Activated naive CD4-positive, alpha-beta T cell treated with anti-CD3 and anti-CD28 coated beads, Interleukin-2, amount 50 U/mL, for 16 hours (primary cell): ENCODE data around the gene ABI1.
"Not testable (repeated sequence)": the region's sequence is repeated elsewhere in the genome, so short reads cannot be mapped to it uniquely, and the experiment has no call there.

Experiments
- DNase-seq: peaks from one replicate; pipeline ENCODE4 v3.0.0-alpha.2; 2020

Gene ABI1

DNA sequence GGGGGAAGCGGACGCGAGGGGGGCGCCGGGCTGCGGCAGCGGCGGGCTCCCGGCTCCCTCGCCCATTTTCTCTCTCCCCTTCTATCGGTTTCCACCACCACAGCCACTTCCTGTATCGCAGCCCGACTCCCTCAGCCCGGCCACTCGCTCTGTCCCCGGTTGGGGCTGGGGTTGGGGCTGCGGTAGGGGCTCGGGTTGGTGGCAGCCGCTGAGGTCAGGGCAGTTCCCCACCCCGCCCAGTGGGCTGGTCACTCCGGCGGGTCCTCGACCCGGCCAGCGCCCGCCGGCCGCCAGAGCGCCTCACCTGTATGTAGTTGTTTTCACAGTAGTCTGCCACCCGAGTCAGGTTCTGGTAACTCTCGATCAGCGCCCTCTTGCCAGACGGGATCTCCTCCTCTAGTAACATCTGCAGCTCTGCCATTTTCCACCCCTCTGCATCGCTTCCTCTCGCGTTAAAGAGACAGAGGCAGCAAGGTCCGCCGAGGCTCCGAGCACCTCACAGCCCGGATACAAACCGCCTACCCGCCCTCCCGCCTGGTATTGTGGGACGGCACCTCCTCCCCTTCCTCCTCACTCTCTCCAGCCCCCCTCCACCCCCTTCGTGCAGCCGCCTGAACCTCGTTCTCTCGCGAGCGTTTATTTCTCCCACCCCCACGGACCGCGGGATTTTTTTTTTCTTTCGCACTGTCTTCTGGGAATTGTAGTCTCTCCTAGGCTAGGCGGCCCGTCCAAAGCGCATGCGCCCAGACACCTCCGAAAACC is at the start of gene ABI1:
Gene ABI1 (minus strand): TSS at position 516 of the 762 bp plus-strand sequence. CDS start 95 bp downstream, at position 421.
- DNase-seq, result peak; percentile 97

DNA sequence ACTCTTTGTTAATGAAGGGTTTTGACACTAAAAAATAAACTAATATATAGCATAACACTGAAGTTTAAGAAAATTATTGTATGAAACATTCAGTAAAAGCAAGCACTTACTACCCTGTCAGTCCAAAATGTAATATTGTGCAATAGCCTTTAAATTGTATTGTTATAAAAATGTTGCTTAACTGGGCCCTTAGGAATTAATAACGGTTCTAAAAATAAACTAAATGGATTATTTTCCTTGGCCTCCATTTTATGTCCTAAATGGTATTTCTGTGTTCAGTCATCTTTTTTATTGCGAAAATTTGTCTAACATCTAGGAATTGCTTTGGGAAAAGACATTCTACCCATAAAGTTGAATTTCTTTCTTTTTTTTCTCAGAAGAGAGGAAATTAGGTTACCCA is 49.0 kb upstream of the ABI1 start:
- DNase-seq, result no peak

DNA sequence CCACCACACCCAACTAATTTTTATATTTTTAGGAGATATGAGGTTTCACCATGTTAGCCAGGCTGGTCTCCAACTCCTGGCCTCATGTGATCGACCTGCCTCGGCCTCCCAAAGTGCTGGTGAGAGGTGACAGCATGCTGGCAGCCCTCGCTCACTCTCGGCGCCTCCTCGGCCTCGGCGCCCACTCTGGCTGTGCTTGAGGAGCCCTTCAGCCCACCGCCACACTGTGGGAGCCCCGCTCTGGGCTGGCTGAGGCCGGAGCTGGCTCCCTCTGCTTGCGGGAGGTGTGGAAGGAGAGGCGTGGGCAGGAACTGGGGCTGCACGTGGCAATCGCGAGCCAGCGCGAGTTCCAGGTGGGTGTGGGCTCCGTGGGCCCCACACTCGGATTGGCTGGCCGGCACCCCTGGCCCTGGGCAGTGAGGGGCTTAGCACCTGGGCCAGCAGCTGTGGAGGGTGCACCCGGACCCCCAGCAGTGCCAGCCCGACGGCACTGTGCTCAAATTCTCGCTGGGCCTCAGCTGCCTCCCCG is 44.6 kb upstream of the ABI1 start:
- DNase-seq, result not testable (repeated sequence)

DNA sequence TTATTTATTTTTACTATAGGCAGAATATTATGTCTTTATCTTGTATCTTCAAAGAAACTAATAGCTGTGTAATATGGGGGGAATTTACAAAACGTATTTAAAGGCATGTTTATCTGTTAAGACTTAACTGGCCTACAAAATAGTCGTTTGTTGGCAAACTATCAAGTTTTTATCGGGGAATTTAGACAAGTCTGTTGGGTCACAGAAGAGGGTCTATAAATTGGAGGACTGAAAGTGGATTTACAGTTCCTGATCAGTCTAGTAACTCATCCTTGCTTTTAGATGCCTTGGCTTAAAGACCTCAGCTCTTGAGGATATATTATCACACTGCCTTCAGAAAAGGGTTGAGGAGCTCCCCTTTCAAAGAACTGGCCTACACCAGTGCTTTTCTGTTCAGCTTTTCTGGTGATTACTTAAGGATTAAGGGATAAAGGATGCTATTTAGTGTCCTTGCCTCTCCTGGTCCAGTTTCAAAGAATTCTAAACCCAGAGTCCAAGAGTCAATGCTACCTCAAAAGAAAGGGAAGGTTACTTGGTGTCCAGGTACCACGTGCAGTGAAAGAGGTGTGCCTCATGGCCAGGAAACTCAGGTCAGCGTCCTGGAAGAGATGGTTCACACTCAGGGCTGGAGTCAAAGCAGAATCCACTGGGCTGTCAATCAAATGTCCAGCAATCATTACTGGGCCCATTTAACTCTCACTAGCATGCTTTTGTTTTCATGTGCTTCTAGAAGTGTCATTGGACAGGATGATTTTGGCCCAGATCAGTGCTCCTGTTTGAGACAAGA is 42.9 kb upstream of the ABI1 start:
- DNase-seq, result no peak

DNA sequence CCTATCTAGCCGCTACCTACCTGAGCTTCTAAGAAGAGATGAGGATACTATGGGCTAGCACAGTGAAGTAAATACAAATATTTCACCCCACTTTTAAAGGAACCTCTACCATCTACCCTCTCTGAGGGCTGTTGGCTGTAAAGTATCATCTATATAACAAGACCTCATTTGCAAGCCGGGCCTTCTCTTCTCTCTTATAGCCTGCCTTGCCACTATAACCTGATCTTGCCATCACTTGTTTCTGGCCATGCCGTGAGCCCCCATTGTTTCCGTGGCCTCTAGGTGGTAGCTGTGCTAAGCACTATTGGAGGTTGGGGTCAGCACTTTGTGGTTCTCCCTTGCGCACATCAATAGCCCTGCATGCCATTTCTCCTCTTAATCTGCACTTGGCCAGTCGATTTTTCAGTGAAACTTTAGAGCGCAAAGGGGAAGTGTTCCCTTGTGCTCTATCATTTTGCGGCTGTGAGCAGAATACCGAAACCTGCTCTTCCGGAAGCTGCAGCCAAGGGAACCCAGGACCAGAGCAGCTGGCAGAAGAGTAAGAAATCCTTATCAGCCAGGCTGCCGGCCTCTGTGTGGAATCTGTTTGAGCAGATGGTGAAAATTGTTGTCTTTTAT is 31.7 kb upstream of the ABI1 start:
- DNase-seq, result not testable (repeated sequence)

DNA sequence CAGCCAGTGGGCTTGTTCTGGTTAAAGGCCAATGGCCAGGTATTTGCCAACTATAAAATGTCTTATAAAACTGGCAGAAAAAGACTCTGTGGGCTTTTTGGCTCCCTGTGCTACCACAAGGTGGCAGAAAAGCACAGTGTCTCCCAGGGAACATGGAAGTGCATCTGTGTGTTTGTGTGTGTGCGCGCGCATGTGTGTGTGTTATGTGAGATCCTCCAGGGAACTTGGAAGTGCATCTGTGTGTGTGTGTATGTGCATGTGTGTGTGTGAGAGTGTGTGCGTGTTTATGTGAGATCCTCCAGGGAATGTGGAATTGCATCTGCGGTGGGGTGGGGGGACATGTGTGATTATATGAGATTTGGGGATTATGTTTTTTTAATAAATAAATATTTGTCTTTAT is 30.2 kb upstream of the ABI1 start:
- peak; percentile 30 for DNase-seq

DNA sequence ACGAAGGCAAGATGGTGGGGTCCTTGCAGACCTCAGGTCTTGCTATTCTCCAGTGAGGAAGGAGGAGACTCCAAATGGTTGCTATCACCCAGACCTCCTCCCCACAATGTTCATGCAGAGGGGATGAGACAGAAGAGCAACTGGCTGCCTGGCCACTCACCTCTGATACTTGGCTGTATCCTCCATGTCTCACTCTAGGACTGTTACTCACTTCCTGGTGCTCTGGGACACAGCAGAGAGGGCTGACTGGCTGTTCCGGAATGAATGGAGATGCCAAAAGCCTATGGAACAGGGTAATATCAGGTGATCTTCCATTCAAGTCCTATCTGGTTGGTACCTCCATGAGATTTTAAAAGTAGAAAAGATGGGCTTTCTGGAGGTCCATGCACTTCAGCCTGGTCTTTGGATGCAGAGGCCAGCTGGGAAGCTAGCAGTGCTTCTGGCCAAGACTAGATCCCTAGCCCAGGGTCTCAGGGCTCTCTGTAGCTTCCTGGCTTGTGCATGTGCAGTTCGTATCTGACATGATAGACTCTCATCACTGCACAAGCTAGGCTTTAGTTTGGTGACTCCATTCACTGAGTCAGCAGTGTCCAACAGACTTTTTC is 27.0 kb upstream of the ABI1 start:
- no peak for DNase-seq

DNA sequence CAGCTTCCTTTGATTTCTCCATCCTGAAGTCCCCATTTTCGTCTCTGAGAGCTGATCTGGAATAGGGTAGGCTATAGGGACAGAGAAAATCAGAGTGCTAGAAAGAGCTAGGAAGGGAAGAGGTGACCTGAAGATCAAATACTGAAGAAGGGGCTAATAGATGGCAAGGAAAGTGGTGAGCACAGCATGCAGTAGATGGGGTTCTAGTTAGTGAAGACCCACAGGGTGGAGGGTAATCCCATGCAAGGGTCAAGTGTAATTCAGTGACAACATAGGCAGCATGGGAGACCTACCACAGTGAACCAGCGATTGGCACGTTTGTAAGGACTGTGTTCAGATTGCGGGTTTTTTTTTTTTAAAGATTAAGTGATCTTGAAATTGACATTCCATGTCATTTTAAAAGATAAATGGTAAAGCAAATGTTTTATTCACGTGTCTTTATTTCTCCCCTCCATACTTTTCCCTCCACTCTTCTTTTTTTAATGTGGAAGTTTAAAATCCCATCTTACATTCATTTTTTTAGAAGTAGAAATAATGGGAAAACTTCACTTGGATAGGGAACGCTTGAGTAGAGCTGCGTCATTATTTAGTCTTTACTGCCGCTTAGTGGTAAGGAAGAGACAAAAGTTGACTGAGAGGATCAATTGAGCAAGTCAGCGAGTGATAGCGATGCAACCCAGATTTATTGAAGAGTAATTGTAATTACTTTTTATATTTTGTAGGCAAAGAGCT is 21.0 kb upstream of the ABI1 start:
- no peak for DNase-seq

DNA sequence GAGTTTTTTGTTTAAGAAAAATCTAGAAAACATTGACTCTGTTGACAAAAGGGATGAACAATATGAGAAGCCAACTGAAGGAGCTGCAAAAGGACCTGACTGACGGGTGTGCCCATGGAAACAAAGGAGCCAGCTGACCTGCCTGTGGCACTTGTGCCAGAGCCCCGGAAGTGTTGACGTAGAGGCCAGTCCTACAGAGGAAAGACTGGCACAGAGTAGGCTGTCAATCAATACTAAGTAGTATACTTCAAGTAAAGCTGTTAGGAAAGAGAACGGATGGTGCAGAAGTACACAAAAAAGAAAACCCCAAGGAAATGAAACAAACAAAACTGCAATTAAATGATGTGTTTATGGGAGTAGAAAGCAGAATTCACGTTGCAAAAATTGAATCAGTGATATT is 19.0 kb upstream of the ABI1 start:
- DNase-seq, result no peak

DNA sequence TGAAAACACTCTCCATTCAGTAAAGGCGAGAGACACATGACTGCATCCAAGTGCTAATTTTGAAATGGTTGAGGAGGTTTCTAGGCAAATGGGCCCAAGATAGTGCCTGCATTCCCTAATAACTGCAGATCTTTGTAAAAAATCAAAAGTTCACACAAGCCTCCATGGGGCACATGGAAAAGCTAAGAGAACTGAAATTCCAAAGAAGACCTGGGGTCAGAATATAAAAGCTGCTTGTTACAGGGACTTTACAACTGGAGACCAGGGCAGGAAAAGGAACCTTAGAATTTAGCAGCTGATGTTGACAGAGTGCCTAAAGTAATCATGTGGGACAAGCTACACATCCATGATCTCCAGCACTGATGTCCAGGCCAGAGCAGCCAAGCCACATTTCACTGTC is 10.0 kb upstream of the ABI1 start:
- no peak for DNase-seq

DNA sequence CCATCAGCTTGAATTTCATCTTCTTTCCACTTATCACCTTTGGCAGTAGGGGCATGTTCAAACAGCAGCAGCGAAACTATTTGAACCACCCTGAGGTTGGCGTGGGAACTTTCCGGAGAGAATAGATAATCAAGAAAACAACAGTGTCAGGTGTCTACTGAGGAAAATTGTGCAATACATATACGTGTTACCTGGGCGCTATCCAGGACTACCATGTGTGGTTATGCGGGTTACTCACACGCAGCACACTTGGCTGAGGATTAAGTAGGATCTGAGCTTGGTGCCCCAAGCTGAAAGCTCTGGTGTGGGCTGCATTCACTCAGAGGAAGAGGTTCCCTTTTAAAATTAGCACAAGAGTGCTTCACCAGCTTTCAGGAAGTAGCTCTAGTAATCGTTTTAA is 8.8 kb upstream of the ABI1 start:
- no peak for DNase-seq

DNA sequence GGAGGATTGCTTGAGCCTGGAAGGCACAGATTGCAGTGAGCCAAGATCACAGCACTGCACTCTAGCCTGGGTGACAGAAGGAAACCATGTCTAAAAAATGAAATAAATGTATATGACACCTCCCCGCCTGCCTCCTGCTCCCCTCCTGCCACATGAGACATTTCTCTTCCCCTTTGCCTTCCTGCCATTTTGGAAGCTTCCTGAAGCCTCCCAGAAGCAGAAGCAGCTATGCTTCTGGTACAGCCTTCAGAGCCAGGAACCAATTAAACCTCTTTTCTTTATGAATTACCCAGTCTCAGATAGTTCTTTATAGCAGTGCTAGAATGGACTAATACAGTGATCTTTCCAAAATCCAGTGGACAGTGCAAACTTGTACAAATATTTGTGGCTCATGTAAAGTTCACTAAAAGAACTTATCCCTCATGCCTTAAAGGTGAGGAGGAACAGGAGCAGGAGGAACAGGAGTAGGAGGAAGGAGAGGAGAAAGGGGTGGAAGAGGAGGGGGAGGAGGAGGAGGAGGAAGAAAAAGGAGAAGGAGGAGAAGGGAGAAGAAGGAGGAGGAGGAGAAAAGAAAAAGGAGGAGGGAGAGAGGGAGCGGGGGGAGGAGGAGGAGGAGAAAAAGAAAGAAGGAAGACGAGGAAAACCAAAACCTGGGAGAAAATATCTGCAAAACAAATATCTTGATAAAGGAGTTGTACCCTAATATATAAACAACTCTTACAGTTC is 2.8 kb upstream of the ABI1 start:
- DNase-seq, result no peak

DNA sequence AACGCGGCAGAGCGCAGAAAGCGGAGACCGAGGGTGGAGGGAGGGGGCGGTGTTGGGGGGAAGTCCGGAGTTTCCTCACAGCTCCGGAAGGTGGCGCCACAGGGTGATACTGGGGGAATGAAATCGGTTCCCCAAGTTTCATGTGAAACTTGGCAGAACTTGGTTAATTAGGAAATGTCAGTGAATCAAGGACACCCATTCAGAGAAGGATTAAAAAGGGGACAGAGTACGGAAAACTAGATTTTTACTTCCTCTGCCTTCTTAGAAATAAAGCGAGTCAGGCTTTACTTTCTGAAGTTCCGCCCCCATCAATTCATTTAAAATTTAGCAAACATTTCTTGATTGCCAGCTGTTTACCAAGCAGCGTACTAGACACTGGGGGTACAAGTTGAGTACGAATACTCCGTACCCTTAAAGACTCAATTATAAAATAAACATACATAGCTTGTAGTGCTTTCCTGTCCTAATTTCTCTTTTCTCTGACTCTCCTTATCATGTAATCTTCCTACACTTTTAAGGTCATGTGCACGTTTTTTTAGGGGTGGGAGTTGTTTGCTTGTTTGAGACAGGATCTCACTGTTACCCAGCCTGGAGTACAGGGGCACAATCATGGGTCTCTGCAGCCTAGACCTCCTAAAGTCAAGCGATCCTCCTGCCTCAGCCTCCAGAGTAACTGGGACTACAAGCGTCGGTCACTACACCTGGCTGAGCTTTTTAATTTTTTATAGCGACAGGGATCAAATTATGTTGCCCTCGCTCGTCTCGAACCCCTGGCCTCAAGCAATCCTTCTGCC is 644 bp upstream of the ABI1 start:
- no peak for DNase-seq

DNA sequence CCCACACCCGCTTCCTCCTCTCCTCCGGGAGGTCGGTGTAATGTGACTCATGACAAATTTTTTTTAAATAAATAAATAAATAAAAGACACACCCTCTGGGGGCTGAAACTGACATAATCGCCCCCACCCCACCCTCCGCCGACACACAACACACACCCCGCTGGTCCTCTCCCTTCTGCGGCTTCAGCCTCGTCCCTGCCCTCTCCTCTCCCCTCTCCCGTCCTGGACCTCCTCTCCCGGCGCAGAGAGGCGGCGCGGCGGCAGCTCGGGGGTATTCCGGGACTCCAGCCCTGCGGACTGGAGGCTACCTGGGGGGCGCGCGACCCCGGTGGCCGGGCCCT is 686 bp downstream of the ABI1 start:
- DNase-seq, result peak; percentile 33

DNA sequence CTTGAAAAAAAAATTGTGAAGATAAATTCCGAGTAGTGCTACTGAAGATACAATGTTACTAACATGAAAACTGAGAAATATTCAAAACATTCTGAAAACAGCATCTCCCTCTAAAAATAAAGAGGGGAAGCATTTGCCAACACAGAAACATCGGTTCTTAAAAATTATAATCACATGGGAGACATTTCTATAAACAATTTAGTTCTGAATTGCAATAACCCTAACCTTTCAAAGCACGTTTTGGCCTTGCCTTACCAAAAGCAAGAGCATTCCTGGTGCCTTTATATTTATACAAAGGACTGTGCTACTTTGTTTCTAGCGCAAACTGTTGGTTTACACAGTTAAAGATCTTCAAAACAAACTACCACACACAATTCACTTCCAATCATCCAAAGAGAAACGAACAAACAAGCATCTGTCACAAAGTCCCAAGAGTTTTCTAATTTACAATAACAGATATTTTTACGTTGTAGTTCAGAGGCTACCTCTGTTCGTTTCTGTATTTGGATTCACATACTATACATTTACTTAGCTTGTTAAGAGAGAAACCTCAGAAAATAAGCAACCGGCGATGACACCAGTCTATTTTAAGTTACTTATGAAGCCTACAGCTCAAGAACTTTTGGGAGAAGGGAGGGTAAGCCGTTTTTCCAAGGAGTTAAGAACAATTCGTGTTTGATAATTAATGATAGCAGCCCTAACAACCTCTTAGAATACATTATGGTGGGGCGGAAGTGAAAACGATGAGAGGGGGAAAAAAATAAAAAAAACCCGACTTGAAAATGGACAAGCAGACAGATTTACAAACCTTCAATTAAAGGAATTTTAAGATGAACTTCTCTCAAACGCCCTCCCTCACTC is 1.3 kb downstream of the ABI1 start:
- DNase-seq, result no peak

DNA sequence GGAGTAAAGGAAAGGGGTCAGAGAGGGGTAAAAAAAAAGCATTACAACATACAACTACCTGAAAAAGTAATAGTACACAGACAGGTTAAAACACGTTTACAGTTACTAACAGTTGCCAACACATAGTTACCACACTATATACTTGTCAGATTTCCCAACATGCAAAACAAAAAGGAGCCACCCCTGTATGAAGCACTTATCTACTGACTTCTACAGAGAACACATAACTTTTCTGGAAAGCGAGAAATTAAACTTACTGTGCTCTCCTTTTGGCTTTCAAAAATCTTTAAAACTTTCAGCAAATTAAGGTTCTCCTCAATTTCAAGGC is 2.1 kb downstream of the ABI1 start:
- DNase-seq, result no peak

DNA sequence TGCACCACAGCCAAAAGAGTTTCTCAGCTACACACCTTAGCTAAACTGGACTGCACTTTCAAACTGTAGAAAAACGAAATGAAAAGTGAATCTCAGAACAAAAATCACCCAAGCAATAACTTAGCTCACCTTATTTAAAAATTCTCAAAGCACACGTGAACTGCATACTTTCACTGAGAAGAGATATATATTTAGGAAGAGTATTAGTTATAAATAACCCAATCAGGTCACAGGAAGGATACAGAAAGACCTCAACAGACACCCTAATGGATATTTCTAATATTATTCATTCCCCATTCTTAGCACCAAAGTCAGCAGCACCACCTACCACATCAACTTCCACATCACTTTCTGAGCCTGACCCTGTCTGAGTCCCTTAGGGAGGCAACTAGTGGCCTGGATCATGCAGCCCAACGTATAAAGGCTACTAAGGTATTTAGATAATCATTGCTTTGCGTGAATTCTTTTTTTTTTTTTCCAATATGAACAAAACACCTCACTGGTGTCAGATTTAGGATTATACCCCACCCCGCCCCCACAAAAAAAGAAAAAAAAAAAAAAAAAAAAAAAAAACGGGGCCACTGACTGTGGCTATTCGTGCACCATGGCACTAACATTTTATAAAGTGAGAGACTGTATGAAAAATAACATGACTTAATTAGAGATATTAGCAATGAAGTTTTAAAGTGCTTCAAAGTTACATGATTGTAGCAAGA is 2.6 kb downstream of the ABI1 start:
- no peak for DNase-seq

DNA sequence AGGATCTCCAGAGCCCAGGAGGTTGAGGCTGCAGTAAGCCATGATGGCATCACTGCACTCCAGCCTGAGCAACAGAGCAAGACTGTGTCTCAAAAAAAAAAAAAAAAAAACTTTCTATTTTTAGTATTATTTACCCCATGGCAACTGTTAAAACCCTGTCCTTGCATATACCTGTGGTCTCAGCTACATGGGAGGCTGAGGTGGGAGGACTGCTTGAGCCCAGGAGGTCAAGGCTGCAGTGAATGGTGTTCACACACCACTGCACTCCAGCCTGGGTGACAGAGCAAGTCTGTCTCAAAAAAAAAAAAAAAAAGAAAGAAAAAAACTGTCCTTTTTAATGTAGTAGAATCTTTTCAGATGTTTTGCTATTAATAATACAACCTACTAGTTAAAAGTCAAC is 3.2 kb downstream of the ABI1 start:
- not testable (repeated sequence) for DNase-seq

DNA sequence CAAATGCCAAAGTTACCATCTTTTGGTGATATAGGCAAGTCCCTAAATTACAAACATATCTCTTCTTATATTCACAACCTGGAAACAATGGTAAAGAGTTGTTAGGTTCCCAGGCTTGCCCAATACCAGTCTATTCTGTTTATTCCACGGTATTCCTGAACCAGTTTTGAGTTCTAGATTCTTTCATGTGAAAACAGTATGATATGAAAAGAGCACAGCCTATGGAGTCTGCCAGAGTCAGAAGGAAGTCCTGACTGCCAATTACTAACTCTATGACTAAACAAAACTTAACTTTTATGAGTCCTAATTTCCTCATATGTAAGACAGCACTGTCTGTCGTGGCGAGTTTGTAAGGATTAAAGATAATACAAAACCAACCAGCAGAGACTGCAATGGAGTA is 5.6 kb downstream of the ABI1 start:
- no peak for DNase-seq

DNA sequence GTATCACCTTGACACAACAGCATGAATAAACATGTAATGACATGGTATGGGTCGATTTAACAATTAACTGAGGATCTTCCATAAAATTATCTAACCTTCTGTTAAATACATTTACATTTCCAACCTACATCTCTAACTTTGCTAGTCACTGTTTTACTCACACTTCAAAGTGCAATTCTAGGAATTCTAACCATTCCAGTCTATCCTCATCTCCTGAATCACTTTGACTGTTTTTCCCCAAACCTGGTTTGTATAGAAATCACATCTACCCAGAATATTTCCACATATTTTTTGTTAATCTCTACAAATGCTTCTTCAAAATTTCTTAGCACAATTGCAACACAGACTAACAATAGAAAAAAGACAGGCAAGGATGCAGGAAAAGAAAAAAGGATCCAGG is 6.2 kb downstream of the ABI1 start:
- no peak for DNase-seq
